WTC11 (cell line): ENCODE results near the gene PLXDC2. TPM values are rescaled to one million over a fixed set of nuclear protein-coding genes. Genes with fewer than 3 reads are reported as not detected.

Experiments
- ATAC-seq: fragments of 200-7000 bp; cut with Tn5 transposase; 2 replicates; pipeline ENCODE4 v1.10.0; 2021; ENCODE audit warnings: mild to moderate bottlenecking, moderate library complexity
- CTCF ChIA-PET: fragments of 300-600 bp; sonication (Branson Sonifier 250); formaldehyde crosslinking; loops from one replicate; lab custom pipeline; 2021; ENCODE audit warnings: antibody characterized with exemption; lab: Charles Lee
- POLR2A ChIA-PET: fragments of 350-600 bp; sonication (Branson Sonifier 250); formaldehyde crosslinking; loops from one replicate; lab custom pipeline; 2021; ENCODE audit warnings: antibody characterized with exemption; lab: Charles Lee
- DNase-seq: peaks from one replicate; pipeline ENCODE4 v3.0.0; 2021; ENCODE audit warnings: low spot score
- H3K27ac Mint-ChIP-seq: 2 replicates; pipeline ENCODE4 v1.8.0; 2021; ENCODE audit warnings: mixed read lengths
- H3K27me3 Mint-ChIP-seq: 2 replicates; pipeline ENCODE4 v1.8.0; 2021; ENCODE audit warnings: low read depth, mild to moderate bottlenecking, moderate library complexity, mixed read lengths
- H3K36me3 Mint-ChIP-seq: 2 replicates; pipeline ENCODE4 v1.8.0; 2021; ENCODE audit warnings: mixed read lengths
- H3K4me1 Mint-ChIP-seq: 2 replicates; pipeline ENCODE4 v1.8.0; 2022; ENCODE audit warnings: mixed read lengths
- H3K4me3 Mint-ChIP-seq: 2 replicates; pipeline ENCODE4 v1.8.0; 2021; ENCODE audit warnings: mild to moderate bottlenecking, moderate library complexity, mixed read lengths
- H3K9me3 Mint-ChIP-seq: 2 replicates; pipeline ENCODE4 v1.8.0; 2021; ENCODE audit warnings: mixed read lengths
- EMX1 ChIP-seq: fragments of 250-450 bp; sonication (Bioruptor Pico); IDR thresholded peaks from 2 replicates; pipeline ENCODE4 v1.8.0; 2021; ENCODE audit warnings: mild to moderate bottlenecking
- FOXK1 ChIP-seq: sonication (generic); formaldehyde crosslinking; IDR thresholded peaks from 2 replicates; pipeline ENCODE4 v1.8.0; 2022; ENCODE audit warnings: mild to moderate bottlenecking, moderate library complexity, missing genetic modification reagents
- JAZF1 ChIP-seq: fragments of 250-450 bp; sonication (Bioruptor Pico); IDR thresholded peaks from 2 replicates; pipeline ENCODE4 v1.9.0; 2021; ENCODE audit warnings: moderate library complexity, mild to moderate bottlenecking, inconsistent platforms
- MXD4 ChIP-seq: fragments of 250-450 bp; sonication (Bioruptor Pico); IDR thresholded peaks from 2 replicates; pipeline ENCODE4 v1.8.0; 2021; ENCODE audit warnings: mild to moderate bottlenecking, moderate library complexity, borderline replicate concordance
- NR1H2 ChIP-seq: sonication (generic); formaldehyde crosslinking; IDR thresholded peaks from 2 replicates; pipeline ENCODE4 v1.9.0; 2021; ENCODE audit warnings: mild to moderate bottlenecking, moderate library complexity, missing genetic modification reagents
- NR2C2 ChIP-seq: sonication (generic); formaldehyde crosslinking; IDR thresholded peaks from 2 replicates; pipeline ENCODE4 v1.8.0; 2022; ENCODE audit warnings: mild to moderate bottlenecking, missing genetic modification reagents
- PRRX2 ChIP-seq: fragments of 250-450 bp; sonication (Bioruptor Pico); IDR thresholded peaks from 2 replicates; pipeline ENCODE4 v1.8.0; 2021; ENCODE audit warnings: mild to moderate bottlenecking
- SP1 ChIP-seq: sonication (generic); formaldehyde crosslinking; conservative IDR thresholded peaks from 2 replicates; pipeline ENCODE4 v1.8.1; 2022; ENCODE audit warnings: missing genetic modification reagents
- TEAD4 ChIP-seq: sonication (generic); formaldehyde crosslinking; IDR thresholded peaks from 2 replicates; pipeline ENCODE4 v1.8.0; 2022; ENCODE audit warnings: mild to moderate bottlenecking, missing genetic modification reagents
- ZBTB21 ChIP-seq: sonication (generic); formaldehyde crosslinking; IDR thresholded peaks from 2 replicates; pipeline ENCODE4 v1.8.1; 2023; ENCODE audit warnings: mild to moderate bottlenecking, missing genetic modification reagents, borderline replicate concordance
- total RNA-seq: library from RNA; stranded (reverse); gene quantifications from 3 replicates; pipeline ENCODE4 v1.2.3, GENCODE V29; 2021
- TF ChIP-seq, protein P1 (sequence below): sonication (generic); formaldehyde crosslinking; IDR thresholded peaks from 2 replicates; pipeline ENCODE4 v1.8.0; 2022; ENCODE audit warnings: mild to moderate bottlenecking, missing genetic modification reagents
- TF ChIP-seq, protein P2 (sequence below): fragments of 250-450 bp; sonication (Bioruptor Pico); conservative IDR thresholded peaks from 2 replicates; pipeline ENCODE4 v1.9.0; 2021; ENCODE audit warnings: mild to moderate bottlenecking
- TF ChIP-seq, protein P3 (sequence below): sonication (generic); formaldehyde crosslinking; IDR thresholded peaks from 2 replicates; pipeline ENCODE4 v1.8.1; 2023; ENCODE audit warnings: mild to moderate bottlenecking, missing genetic modification reagents, borderline replicate concordance
- TF ChIP-seq, protein P4 (sequence below): fragments of 250-450 bp; sonication (Bioruptor Pico); IDR thresholded peaks from 2 replicates; pipeline ENCODE4 v1.9.0; 2021; ENCODE audit warnings: moderate library complexity, mild to moderate bottlenecking, inconsistent platforms, borderline replicate concordance
- TF ChIP-seq, protein P5 (sequence below): sonication (generic); formaldehyde crosslinking; IDR thresholded peaks from 2 replicates; pipeline ENCODE4 v1.8.0; 2023; ENCODE audit warnings: mild to moderate bottlenecking, missing genetic modification reagents
- TF ChIP-seq, protein P6 (sequence below): sonication (generic); formaldehyde crosslinking; IDR thresholded peaks from 2 replicates; pipeline ENCODE4 v1.8.0; 2022; ENCODE audit warnings: mild to moderate bottlenecking, missing genetic modification reagents

The PLXDC2 gene
- total RNA-seq, 1 experiment from 2014 or later = 31.7 TPM

DNA sequence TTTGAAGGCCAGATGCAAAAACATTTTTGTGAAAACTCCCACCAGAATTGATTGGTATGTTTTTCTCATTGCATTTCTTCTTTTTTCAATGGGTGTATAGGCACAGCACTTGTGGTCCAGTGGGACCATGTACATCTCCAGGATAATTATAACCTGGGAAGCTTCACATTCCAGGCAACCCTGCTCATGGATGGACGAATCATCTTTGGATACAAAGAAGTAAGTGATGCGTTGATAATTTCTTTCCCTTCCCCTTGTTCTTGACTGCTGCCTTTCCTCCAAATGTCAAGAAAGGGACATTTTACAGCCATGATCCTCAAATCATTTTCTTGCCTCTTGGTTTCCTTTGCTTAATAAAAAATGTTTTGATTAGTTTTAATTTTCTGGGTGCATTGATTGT lies 331.5 kb downstream of the PLXDC2 start:
- DNase-seq = no peak
- Mint-ChIP-seq H3K4me1 (peaks cover 26% of the 10 kb centered on the region), H3K27me3 (no peaks in the 10 kb centered on the region), H3K36me3 (0 out of 2 replicates have a peak, but pooled peaks cover 2% of the 10 kb centered on the region), H3K27ac (no peak overlapping the region), H3K9me3 (no peaks in the 10 kb centered on the region), H3K4me3 (no peak overlapping the region)
- ChIA-PET POLR2A (no interaction called here), CTCF (interaction anchor here (0.6 kb wide), 1 partner anchor 272 kb away, joined by 3 read pairs; no protein-coding TSS in a partner anchor)
- no peak for ATAC-seq
- no peak for TF ChIP-seq JAZF1 (CRISPR knock-in tag)
- TF ChIP-seq, protein P1, sequence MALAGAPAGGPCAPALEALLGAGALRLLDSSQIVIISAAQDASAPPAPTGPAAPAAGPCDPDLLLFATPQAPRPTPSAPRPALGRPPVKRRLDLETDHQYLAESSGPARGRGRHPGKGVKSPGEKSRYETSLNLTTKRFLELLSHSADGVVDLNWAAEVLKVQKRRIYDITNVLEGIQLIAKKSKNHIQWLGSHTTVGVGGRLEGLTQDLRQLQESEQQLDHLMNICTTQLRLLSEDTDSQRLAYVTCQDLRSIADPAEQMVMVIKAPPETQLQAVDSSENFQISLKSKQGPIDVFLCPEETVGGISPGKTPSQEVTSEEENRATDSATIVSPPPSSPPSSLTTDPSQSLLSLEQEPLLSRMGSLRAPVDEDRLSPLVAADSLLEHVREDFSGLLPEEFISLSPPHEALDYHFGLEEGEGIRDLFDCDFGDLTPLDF (CRISPR knock-in tag) = no peak
- TF ChIP-seq, protein P2, sequence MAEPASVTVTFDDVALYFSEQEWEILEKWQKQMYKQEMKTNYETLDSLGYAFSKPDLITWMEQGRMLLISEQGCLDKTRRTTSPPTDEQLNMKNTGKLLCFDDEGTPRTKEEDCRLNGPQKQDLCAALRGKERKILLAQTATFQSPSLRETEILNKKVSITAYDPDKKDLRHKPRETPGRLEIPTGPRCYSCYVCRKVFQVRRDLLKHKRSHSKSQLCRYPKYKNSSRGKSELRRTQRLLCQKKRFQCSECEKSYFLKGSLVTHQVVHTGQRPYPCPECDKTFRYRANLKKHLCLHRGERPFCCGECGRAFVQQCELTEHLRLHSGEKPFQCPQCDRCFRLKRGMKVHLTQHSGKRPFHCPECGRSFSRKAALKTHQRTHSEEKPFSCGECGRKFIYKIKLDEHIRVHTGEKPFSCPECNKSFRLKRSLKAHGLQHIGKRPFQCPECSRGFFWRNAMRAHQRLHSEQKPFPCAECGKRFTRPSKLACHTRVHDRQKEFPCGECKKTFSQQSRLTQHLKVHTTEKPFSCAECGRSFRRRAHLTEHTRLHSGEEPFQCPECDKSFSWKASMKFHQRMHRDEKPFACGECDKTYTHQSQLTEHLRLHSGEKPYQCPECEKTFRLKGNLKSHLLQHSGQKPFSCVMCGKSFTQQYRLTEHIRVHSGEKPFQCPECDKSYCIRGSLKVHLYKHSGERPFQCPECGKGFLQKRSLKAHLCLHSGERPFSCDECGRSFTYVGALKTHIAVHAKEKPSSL (CRISPR knock-in tag) = no peak
- TF ChIP-seq, protein P3, sequence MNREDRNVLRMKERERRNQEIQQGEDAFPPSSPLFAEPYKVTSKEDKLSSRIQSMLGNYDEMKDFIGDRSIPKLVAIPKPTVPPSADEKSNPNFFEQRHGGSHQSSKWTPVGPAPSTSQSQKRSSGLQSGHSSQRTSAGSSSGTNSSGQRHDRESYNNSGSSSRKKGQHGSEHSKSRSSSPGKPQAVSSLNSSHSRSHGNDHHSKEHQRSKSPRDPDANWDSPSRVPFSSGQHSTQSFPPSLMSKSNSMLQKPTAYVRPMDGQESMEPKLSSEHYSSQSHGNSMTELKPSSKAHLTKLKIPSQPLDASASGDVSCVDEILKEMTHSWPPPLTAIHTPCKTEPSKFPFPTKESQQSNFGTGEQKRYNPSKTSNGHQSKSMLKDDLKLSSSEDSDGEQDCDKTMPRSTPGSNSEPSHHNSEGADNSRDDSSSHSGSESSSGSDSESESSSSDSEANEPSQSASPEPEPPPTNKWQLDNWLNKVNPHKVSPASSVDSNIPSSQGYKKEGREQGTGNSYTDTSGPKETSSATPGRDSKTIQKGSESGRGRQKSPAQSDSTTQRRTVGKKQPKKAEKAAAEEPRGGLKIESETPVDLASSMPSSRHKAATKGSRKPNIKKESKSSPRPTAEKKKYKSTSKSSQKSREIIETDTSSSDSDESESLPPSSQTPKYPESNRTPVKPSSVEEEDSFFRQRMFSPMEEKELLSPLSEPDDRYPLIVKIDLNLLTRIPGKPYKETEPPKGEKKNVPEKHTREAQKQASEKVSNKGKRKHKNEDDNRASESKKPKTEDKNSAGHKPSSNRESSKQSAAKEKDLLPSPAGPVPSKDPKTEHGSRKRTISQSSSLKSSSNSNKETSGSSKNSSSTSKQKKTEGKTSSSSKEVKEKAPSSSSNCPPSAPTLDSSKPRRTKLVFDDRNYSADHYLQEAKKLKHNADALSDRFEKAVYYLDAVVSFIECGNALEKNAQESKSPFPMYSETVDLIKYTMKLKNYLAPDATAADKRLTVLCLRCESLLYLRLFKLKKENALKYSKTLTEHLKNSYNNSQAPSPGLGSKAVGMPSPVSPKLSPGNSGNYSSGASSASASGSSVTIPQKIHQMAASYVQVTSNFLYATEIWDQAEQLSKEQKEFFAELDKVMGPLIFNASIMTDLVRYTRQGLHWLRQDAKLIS = no peak
- no peak for TF ChIP-seq NR2C2 (CRISPR knock-in tag)
- no peak for TF ChIP-seq ZBTB21 (CRISPR knock-in tag)
- TF ChIP-seq SP1 (CRISPR knock-in tag) = no peak
- no peak for TF ChIP-seq NR1H2
- TF ChIP-seq, protein P4, sequence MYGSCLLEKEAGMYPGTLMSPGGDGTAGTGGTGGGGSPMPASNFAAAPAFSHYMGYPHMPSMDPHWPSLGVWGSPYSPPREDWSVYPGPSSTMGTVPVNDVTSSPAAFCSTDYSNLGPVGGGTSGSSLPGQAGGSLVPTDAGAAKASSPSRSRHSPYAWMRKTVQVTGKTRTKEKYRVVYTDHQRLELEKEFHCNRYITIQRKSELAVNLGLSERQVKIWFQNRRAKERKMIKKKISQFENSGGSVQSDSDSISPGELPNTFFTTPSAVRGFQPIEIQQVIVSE (CRISPR knock-in tag) = no peak
- no peak for TF ChIP-seq TEAD4 (CRISPR knock-in tag)
- TF ChIP-seq FOXK1 (CRISPR knock-in tag) = no peak
- no peak for TF ChIP-seq PRRX2
- TF ChIP-seq, protein P5, sequence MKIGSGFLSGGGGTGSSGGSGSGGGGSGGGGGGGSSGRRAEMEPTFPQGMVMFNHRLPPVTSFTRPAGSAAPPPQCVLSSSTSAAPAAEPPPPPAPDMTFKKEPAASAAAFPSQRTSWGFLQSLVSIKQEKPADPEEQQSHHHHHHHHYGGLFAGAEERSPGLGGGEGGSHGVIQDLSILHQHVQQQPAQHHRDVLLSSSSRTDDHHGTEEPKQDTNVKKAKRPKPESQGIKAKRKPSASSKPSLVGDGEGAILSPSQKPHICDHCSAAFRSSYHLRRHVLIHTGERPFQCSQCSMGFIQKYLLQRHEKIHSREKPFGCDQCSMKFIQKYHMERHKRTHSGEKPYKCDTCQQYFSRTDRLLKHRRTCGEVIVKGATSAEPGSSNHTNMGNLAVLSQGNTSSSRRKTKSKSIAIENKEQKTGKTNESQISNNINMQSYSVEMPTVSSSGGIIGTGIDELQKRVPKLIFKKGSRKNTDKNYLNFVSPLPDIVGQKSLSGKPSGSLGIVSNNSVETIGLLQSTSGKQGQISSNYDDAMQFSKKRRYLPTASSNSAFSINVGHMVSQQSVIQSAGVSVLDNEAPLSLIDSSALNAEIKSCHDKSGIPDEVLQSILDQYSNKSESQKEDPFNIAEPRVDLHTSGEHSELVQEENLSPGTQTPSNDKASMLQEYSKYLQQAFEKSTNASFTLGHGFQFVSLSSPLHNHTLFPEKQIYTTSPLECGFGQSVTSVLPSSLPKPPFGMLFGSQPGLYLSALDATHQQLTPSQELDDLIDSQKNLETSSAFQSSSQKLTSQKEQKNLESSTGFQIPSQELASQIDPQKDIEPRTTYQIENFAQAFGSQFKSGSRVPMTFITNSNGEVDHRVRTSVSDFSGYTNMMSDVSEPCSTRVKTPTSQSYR (CRISPR knock-in tag) = no peak

DNA sequence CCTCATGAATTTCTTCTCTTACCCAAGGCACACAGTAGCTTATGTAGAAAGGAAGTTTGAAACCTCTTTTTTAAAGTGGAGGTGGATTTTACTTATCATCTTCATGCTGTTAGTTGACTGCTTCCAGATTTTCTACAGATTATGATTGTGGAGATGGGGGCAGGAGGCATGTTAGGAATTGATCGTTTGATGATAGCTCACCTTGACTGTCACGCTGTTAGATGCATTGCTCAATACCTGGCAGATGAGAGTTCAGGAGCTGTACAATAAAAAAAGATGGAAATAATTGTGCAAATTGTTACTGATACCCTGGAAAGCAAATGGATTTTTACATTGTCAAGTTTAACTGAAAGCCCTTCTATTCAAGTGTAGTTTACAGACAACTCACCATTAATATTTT lies 340.3 kb downstream of the PLXDC2 start:
- Mint-ChIP-seq H3K27me3 (no peaks in the 10 kb centered on the region), H3K4me3 (no peak overlapping the region), H3K36me3 (no peaks in the 10 kb centered on the region), H3K27ac (no peak overlapping the region), H3K4me1 (peaks cover 23% of the 10 kb centered on the region), H3K9me3 (no peaks in the 10 kb centered on the region)
- DNase-seq (no peak), ATAC-seq (no peak)
- TF ChIP-seq EMX1 (CRISPR knock-in tag) (no peak), MXD4 (CRISPR knock-in tag) (no peak)
- TF ChIP-seq, protein P1 (CRISPR knock-in tag) = no peak
- TF ChIP-seq, protein P6, sequence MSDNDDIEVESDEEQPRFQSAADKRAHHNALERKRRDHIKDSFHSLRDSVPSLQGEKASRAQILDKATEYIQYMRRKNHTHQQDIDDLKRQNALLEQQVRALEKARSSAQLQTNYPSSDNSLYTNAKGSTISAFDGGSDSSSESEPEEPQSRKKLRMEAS = no peak
- CTCF ChIA-PET = interaction anchor here (1.2 kb wide), 1 partner anchor 339 kb away, joined by 3 read pairs; no protein-coding TSS in a partner anchor
- POLR2A ChIA-PET = no interaction called here
